Measurements from ENCODE around the gene DDX19B. TPM values are rescaled to one million over a fixed set of nuclear protein-coding genes. Genes with fewer than 3 reads are reported as not detected.
A peak's percentile ranks its signal among the peaks of the same experiment; 100 is the strongest.
"Not testable (repeated sequence)": the region's sequence is repeated elsewhere in the genome, so short reads cannot be mapped to it uniquely, and the experiment has no call there.

The DDX19B gene
- total RNA-seq, 6 donors from 2014 or later, result 24.0 to 47.0 (median 27.6) TPM

GRCh38 chr16:70276392-70276791, 22.6 kb upstream of the DDX19B start:
- H3K27ac ChIP-seq, result no peak overlapping the region
- peaks cover 36 to 97% (median 77%) of the 10 kb centered on the region in 4 donors for H3K36me3 ChIP-seq
- no peak overlapping the region for H3K4me3 ChIP-seq
- ATAC-seq (ENCODE audit: low FRiP score in 2 of 2), result no peak
- WGBS, 2 donors, result 100% methylated on average over 1 of the region's 1 CpG
- H3K27me3 ChIP-seq, result no peaks in the 10 kb centered on the region
- H3K4me1 ChIP-seq, result no peaks in the 10 kb centered on the region
- no peak for DNase-seq
- H3K9me3 ChIP-seq, result no peaks in the 10 kb centered on the region
- TF ChIP-seq POLR2A (IDR thresholded peaks at IDR 0.05) (no peak), EP300 (IDR thresholded peaks at IDR 0.05) (no peak), POLR2AphosphoS5 (IDR thresholded peaks at IDR 0.05) (no peak)
- TF ChIP-seq, protein P1, sequence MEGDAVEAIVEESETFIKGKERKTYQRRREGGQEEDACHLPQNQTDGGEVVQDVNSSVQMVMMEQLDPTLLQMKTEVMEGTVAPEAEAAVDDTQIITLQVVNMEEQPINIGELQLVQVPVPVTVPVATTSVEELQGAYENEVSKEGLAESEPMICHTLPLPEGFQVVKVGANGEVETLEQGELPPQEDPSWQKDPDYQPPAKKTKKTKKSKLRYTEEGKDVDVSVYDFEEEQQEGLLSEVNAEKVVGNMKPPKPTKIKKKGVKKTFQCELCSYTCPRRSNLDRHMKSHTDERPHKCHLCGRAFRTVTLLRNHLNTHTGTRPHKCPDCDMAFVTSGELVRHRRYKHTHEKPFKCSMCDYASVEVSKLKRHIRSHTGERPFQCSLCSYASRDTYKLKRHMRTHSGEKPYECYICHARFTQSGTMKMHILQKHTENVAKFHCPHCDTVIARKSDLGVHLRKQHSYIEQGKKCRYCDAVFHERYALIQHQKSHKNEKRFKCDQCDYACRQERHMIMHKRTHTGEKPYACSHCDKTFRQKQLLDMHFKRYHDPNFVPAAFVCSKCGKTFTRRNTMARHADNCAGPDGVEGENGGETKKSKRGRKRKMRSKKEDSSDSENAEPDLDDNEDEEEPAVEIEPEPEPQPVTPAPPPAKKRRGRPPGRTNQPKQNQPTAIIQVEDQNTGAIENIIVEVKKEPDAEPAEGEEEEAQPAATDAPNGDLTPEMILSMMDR (IDR thresholded peaks at IDR 0.05), result no peak

- H3K9me3 ChIP-seq; ATAC-seq (ENCODE audit: low FRiP score in 2 of 2); H3K27me3 ChIP-seq; DNase-seq: not testable (repeated sequence)
- Histone ChIP-seq H3K4me1 (peaks cover 10 to 23% (median 14%) of the 10 kb centered on the region in 4 donors), H3K36me3 (peaks cover 0 to 23% (median 16%) of the 10 kb centered on the region in 4 donors), H3K4me3 (peak overlapping the region in 2 of 4 donors; percentile 79 to 82), H3K27ac (peak overlapping the region in 1 of 4 donors; percentile 14)
- 94 to 98% methylated on average over 17 of the region's 17 CpGs for WGBS, 2 donors
These were observed 11.5 kb upstream of the DDX19B start for GRCh38 chr16:70287304-70287971.

DNA sequence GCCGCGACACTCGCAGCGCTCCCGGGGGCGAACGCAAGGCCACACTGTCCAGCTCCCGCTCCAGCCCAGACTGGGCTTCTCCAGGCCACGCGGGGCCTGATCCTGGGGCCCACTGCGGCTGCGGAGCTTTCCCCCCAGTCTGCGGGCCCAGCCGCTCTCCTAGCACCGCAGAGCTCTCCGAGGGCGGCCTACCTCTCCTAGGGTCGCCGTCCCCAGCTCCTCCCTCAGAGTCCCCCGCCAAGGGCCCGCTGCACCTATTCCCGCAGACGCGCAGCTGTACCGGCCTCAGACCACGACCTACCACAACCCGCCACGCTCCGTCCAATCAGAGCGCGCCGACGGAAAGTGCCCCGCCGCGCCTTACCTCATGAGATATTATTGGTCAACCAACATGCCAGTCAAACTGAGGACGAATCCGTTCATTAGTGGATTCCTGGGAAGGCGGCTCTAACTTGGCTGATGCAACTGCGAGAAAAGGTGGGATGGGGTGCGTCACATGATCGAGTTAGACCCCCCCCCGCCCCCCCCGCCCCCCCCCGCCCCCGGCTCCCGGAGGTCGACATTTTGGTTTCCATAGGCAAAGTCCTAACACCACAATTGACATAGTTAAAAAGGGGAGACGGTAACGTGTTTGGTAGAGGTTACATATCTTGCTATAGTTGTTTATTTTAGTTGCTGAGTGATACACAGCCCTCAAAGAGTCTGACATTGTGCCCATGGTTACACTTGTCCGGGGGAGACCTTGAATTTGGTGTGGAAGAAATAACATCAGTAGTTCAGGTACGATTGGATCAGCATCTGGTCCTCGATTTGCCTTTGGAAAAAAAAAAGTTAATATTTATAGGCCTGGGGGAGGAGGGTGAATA, 9.5 kb upstream of the DDX19B start, which contains the start of gene AARS1:
Gene AARS1, minus strand, starts transcription at position 278 of the 866 bp plus-strand sequence. CDS start 6,743 bp downstream, outside the sequence.
- H3K27me3 ChIP-seq, result no peaks in the 10 kb centered on the region
- WGBS, 2 donors, result 1 to 2% methylated on average over 25 to 51 of the region's 53 CpGs
- peaks cover 0 to 3% (median 2%) of the 10 kb centered on the region in 4 donors for H3K36me3 ChIP-seq
- H3K4me3 ChIP-seq, result peak within 1 kb of the TSS; percentile 79 to 98 (median 82)
- H3K9me3 ChIP-seq, result no peaks in the 10 kb centered on the region
- TF ChIP-seq POLR2A (IDR thresholded peaks at IDR 0.05) (peak; percentile 16 to 97 (median 92)), EP300 (IDR thresholded peaks at IDR 0.05) (no peak), POLR2AphosphoS5 (IDR thresholded peaks at IDR 0.05) (peak; percentile 85 to 96)
- TF ChIP-seq, protein P1 (IDR thresholded peaks at IDR 0.05), result peak in 3 of 6 experiments; percentile 7 to 42 (median 22)
- peaks cover 10 to 23% (median 14%) of the 10 kb centered on the region in 4 donors for H3K4me1 ChIP-seq
- DNase-seq (peak; percentile 96 to 97), ATAC-seq (ENCODE audit: low FRiP score in 2 of 2) (peak; percentile 99)
- peak within 1 kb of the TSS; percentile 92 to 96 (median 94) for H3K27ac ChIP-seq

GRCh38 chr16:70290949-70291519, 8.0 kb upstream of the DDX19B start:
- no peaks in the 10 kb centered on the region for H3K9me3 ChIP-seq
- H3K27me3 ChIP-seq, result no peaks in the 10 kb centered on the region
- no peaks in the 10 kb centered on the region for H3K36me3 ChIP-seq
- TF ChIP-seq POLR2A (IDR thresholded peaks at IDR 0.05), result no peak
- TF ChIP-seq EP300 (IDR thresholded peaks at IDR 0.05), result no peak
- TF ChIP-seq, protein P1 (IDR thresholded peaks at IDR 0.05), result no peak
- TF ChIP-seq POLR2AphosphoS5 (IDR thresholded peaks at IDR 0.05), result no peak
- peaks cover 10 to 23% (median 14%) of the 10 kb centered on the region in 4 donors for H3K4me1 ChIP-seq
- no peak for DNase-seq
- no peak overlapping the region for H3K4me3 ChIP-seq
- no peak for ATAC-seq (ENCODE audit: low FRiP score in 2 of 2)
- H3K27ac ChIP-seq, result no peak overlapping the region

DNA sequence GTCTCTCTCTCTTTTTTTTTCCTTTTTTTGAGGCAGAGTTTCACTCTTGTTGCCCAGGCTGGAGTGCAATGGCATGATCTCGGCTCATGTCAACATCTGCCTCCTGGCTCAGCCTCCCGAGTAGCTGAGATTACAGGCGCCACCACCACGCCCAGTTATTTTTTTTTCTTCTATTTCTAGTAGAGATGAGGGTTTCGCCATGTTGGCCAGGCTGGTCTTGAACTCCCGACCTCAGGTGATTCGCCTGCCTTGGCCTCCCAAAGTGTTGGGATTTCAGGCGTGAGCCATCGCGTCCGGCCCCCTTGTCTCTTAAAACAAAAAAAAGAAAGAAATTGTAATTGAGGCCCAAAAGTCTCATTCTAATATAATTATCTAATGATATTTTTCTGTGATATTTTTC, 6.8 kb upstream of the DDX19B start:
- peaks cover 10 to 23% (median 14%) of the 10 kb centered on the region in 4 donors for H3K4me1 ChIP-seq
- H3K36me3 ChIP-seq; DNase-seq; H3K27ac ChIP-seq; H3K4me3 ChIP-seq; ATAC-seq (ENCODE audit: low FRiP score in 2 of 2); H3K27me3 ChIP-seq; H3K9me3 ChIP-seq: not testable (repeated sequence)
- WGBS, 2 donors, result 95 to 96% methylated on average over 11 of the region's 11 CpGs
